Pancreas (tissue), 10 donors: ENCODE data around the gene UBE2F. TPM values are rescaled to one million over a fixed set of nuclear protein-coding genes. Genes with fewer than 3 reads are reported as not detected.

Experiments
- ATAC-seq, 4 donors: fragments of 200-7000 bp; cut with Tn5 transposase; one replicate each; pipeline versions ENCODE4 v1.8.0 to v1.9.1; 2020; ENCODE audit warnings: mild to moderate bottlenecking in 4 of 4, moderate library complexity in 4 of 4
- DNase-seq, 6 donors: peaks; one replicate each; pipeline ENCODE4 v3.0.0-alpha.2; 2020
- FAIRE-seq: peaks from 2 replicates; lab custom pipeline; 2012; peaks lifted over from hg19 to GRCh38; lab: Jason Lieb, UNC
- H3K27ac ChIP-seq, 4 donors: fragments of 200-600 bp; sonication (generic); 1 replicate in 3 of 4; 2 replicates in 1 of 4; pipeline versions ENCODE4 v1.5.0 to v1.8.0; 2020
- H3K27me3 ChIP-seq, 4 donors: fragments of 200-600 bp; one replicate each; pipeline ENCODE4 v1.8.0; 2021
- H3K36me3 ChIP-seq, 3 donors: fragments of 200-600 bp; sonication (generic) in 1 of 3; one replicate each; pipeline versions ENCODE4 v1.5.0 to v1.8.0; 2020 to 2021
- H3K4me1 ChIP-seq, 3 donors: fragments of 200-600 bp; one replicate each; pipeline ENCODE4 v1.8.0; 2021
- H3K4me3 ChIP-seq, 4 donors: fragments of 200-600 bp; sonication (generic) in 2 of 4; one replicate each; pipeline versions ENCODE4 v1.5.0 to v1.8.0; 2020 to 2021
- H3K9me3 ChIP-seq, 4 donors: fragments of 200-600 bp; one replicate each; pipeline ENCODE4 v1.8.0; 2021
- WGBS, 2 donors: extraction: QIAGEN DNeasy Blood & Tissue Kit; methylation state at CpG; one replicate each; pipeline ENCODE4 v1.1.7; 2013; 5-methylcytosine and 5-hydroxymethylcytosine counted together
- intact Hi-C, 3 donors: fragments of 100-400 bp; cut with DNase I; formaldehyde crosslinking; loops; one replicate each; pipeline versions ENCODE4 v1.11.1 to v1.14.2; 2022
- polyA plus RNA-seq, 2 donors: library from polyadenylated mRNA; stranded (reverse); fragments of 200-250 nt; gene quantifications; one replicate each; pipeline ENCODE4 v1.2.3, GENCODE V29; 2013
- total RNA-seq, 6 donors: library from RNA; stranded (reverse); fragmentation: NEBNext Ultra II Directional in 4 of 6; extraction: Animal tissue kit (Norgen Biotek cat#: 25700) in 4 of 6; gene quantifications; one replicate each; pipeline versions ENCODE4 v1.2.1 to v1.2.4, GENCODE V29; 2021 to 2023
- TF ChIP-seq, protein P1 (sequence below), 4 donors: fragments of 200-600 bp; sonication (generic) in 3 of 4; IDR thresholded peaks; one replicate each; pipeline versions ENCODE4 v1.5.0 to v1.8.0; 2021; ENCODE audit warnings: antibody characterized with exemption in 4 of 4
- donor health status: healthy with polysubstance abuse.
- donor health status: DM: no; HTN: no; CAD: no; lungs with moderate emphysema.
- donor health status: DM: no; HTN: no; CAD: no.
- donor health status: control.
- donor health status: control.
- donor health status: Bipolar disorder and iron deficiency.
- donor health status: DM: yes; HTN: yes; CAD: no.
- donor health status: DM: no; HTN: no; CAD: no.
- donor health status: DM: no; HTN: no; CAD: no.
- donor health status: DM: yes; HTN: yes; CAD: no.

The UBE2F gene
- total and polyA plus RNA-seq, 8 donors: 32.4 to 51.7 (median 40.4) TPM

DNA sequence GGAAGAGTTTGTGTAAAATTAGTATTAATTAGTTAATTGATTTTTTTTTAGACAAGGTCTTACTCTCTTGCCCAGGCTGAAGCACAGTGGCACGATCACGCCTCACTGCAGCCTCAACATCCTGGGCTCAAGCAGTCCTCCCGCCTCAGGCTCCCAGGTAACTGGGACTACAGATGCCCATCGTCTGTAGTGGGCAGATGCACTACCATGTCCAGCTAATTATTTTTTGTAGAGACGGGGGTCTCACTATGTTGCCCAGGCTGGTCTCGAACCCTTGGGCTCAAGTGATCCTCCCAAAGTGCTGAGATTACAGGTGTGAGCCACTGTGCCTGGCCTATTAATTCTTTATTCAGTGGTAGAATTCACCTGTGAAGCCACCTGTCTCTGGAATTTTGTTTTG lies 41.1 kb downstream of the UBE2F start:
- no peak for FAIRE-seq

DNA sequence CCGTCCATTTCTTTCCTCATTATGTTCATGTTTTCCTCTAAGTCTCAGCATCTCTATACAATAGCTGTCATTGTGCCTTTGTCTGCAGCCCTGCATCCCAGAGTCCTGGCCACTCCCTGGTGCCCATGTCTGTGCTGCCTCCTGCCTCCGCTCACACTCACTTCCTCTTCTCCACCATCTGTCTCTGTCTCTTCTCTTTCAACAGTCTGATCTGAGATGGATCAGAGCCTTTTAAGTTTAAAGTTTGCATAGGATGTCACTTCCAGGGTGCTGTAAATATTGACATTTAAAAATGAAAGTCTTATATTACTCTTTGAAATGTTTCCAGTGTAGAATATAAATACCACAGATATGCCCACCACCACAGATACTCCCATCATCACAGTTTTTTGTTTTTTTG lies 42.7 kb downstream of the UBE2F start:
- Histone ChIP-seq H3K9me3 (no peaks in the 10 kb centered on the region), H3K4me1 (no peaks in the 10 kb centered on the region), H3K27ac (no peak overlapping the region), H3K27me3 (no peaks in the 10 kb centered on the region), H3K4me3 (no peak overlapping the region), H3K36me3 (no peaks in the 10 kb centered on the region)
- WGBS, 2 donors: 91% methylated on average over 2 of the region's 2 CpGs
- ATAC-seq (no peak), DNase-seq (no peak), FAIRE-seq (no peak)
- TF ChIP-seq, protein P1, sequence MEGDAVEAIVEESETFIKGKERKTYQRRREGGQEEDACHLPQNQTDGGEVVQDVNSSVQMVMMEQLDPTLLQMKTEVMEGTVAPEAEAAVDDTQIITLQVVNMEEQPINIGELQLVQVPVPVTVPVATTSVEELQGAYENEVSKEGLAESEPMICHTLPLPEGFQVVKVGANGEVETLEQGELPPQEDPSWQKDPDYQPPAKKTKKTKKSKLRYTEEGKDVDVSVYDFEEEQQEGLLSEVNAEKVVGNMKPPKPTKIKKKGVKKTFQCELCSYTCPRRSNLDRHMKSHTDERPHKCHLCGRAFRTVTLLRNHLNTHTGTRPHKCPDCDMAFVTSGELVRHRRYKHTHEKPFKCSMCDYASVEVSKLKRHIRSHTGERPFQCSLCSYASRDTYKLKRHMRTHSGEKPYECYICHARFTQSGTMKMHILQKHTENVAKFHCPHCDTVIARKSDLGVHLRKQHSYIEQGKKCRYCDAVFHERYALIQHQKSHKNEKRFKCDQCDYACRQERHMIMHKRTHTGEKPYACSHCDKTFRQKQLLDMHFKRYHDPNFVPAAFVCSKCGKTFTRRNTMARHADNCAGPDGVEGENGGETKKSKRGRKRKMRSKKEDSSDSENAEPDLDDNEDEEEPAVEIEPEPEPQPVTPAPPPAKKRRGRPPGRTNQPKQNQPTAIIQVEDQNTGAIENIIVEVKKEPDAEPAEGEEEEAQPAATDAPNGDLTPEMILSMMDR (IDR thresholded peaks at IDR 0.05): no peak
- intact Hi-C loops: no loop called here

More for the DNA sequence above, 41.1 kb downstream of the UBE2F start:
- H3K27me3 ChIP-seq: no peaks in the 10 kb centered on the region
- ATAC-seq (no peak), DNase-seq (no peak)
- intact Hi-C loops: no loop called here
- no peaks in the 10 kb centered on the region for H3K36me3 ChIP-seq
- no peaks in the 10 kb centered on the region for H3K9me3 ChIP-seq
- 91 to 98% methylated on average over 6 of the region's 6 CpGs for WGBS, 2 donors
- TF ChIP-seq, protein P1 (IDR thresholded peaks at IDR 0.05): no peak
- no peaks in the 10 kb centered on the region for H3K4me1 ChIP-seq
- no peak overlapping the region for H3K4me3 ChIP-seq
- H3K27ac ChIP-seq: no peak overlapping the region

DNA sequence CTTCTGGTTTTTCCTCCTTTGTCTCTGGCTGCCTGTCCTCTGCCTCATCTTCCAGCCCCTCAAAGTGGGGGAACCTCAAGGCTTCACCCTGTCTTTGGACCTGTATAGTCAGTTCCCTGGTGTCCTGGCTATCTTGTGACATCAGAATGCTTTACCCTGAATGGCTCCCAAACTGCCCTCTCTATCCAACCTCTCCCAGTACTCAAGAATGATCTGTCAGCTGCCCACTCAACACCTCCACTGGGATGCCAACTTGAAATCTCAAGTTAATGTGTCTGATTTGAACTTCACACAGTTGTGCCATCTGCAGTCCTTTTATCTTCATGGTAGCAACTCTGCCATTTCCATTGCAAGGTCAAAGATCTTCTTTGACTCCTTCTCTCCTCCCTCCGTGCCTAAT lies 43.8 kb downstream of the UBE2F start:
- Histone ChIP-seq H3K4me1 (no peaks in the 10 kb centered on the region), H3K4me3 (no peak overlapping the region), H3K27me3 (no peaks in the 10 kb centered on the region), H3K27ac (no peak overlapping the region), H3K9me3 (no peaks in the 10 kb centered on the region), H3K36me3 (no peaks in the 10 kb centered on the region)
- FAIRE-seq: no peak
- no peak for DNase-seq
- no peak for ATAC-seq
- TF ChIP-seq, protein P1 (IDR thresholded peaks at IDR 0.05): no peak
- intact Hi-C loops: no loop called here
- 82 to 88% methylated on average over 1 of the region's 1 CpG for WGBS, 2 donors

DNA sequence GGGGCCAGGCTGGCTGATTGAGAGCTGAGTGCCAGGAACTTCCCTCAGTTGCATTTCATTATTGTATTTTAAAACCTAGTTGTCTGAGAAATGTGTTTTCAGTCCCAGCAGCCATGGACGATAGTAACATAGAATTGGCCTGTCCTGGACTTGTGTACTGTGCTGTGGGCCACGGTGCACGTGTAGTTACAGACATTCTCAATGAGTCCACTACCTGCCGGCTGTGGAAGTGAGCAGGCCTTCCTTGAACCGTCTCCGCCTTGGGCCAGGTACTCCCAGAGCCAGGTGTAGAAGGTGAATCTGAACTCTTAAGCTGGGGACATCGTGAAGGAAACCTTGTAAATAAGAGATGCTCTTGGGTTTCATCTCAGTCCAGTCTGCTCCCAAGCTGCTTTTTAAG lies 47.0 kb downstream of the UBE2F start:
- H3K27me3 ChIP-seq: no peaks in the 10 kb centered on the region
- TF ChIP-seq, protein P1 (IDR thresholded peaks at IDR 0.05): no peak
- WGBS, 2 donors: 92 to 94% methylated on average over 7 of the region's 7 CpGs
- H3K9me3 ChIP-seq: no peaks in the 10 kb centered on the region
- H3K4me1 ChIP-seq: no peaks in the 10 kb centered on the region
- H3K4me3 ChIP-seq: no peak overlapping the region
- no peak for ATAC-seq
- no peak overlapping the region for H3K27ac ChIP-seq
- no peak for FAIRE-seq
- intact Hi-C loops: no loop called here
- no peak for DNase-seq
- H3K36me3 ChIP-seq: peaks cover 0 to 9% (median 0%) of the 10 kb centered on the region in 3 donors

DNA sequence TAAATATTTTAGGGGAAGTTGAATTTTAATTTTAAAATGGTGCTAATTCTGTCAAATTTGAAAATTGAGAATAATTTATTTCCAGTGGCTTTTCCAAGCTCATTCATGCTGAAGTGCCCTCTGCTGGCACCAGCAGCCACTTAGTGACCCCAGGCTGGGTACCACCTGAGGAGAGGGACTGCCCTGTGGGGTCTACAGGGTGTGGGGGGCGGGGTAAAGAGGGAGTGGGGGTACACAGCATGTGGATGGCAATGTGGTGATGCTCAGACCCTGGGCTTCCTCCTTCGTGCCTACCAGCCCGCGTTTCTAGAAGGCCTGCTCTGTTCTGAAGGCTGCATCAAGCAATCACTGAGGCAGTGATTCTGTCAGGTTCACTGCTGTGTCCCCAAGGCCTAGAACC lies 48.9 kb downstream of the UBE2F start:
- no peak overlapping the region for H3K27ac ChIP-seq
- peaks cover 0 to 15% (median 0%) of the 10 kb centered on the region in 3 donors for H3K36me3 ChIP-seq
- 73 to 96% methylated on average over 4 of the region's 4 CpGs for WGBS, 2 donors

More for the DNA sequence above, 48.9 kb downstream of the UBE2F start:
- Histone ChIP-seq H3K9me3 (no peaks in the 10 kb centered on the region), H3K4me3 (no peak overlapping the region), H3K27me3 (no peaks in the 10 kb centered on the region), H3K4me1 (no peaks in the 10 kb centered on the region)
- TF ChIP-seq, protein P1 (IDR thresholded peaks at IDR 0.05): no peak
- intact Hi-C loops: no loop called here
- ATAC-seq (peak in 1 of 4 donors; percentile 44), DNase-seq (no peak), FAIRE-seq (no peak)
